HG03066 (cell line): ENCODE measurements around the gene DDOST.

Experiments used
- ATAC-seq: cut with Tn5 transposase; IDR thresholded peaks from one replicate; pipeline ENCODE4 v1.9.1; 2021; ENCODE audit warnings: low read depth; ENCODE audit not compliant: unreplicated experiment

The DDOST gene

GRCh38 chr1:20663365-20663764 lies 2.2 kb upstream of the DDOST start:
- no peak for ATAC-seq

- ATAC-seq, result no peak
Observed at GRCh38 chr1:20662110-20662475, 924 bp upstream of the DDOST start.

- ATAC-seq, result no peak
Observed at GRCh38 chr1:20660847-20661206, 342 bp downstream of the DDOST start.

GRCh38 chr1:20660363-20660762 lies 806 bp downstream of the DDOST start:
- no peak for ATAC-seq

GRCh38 chr1:20658166-20658915 lies 2.8 kb downstream of the DDOST start:
- no peak for ATAC-seq

GRCh38 chr1:20657024-20657423 lies 4.1 kb downstream of the DDOST start:
- no peak for ATAC-seq

GRCh38 chr1:20654104-20654690 lies 7.0 kb downstream of the DDOST start:
- no peak for ATAC-seq

GRCh38 chr1:20652300-20652699 lies 8.9 kb downstream of the DDOST start:
- no peak for ATAC-seq

- ATAC-seq, result no peak
Observed at GRCh38 chr1:20648946-20649345, 12.2 kb downstream of the DDOST start.

- no peak for ATAC-seq
Observed at GRCh38 chr1:20648438-20648837, 12.7 kb downstream of the DDOST start.

- no peak for ATAC-seq
Observed at GRCh38 chr1:20645414-20645813, 15.8 kb downstream of the DDOST start.

GRCh38 chr1:20644416-20644815 lies 16.8 kb downstream of the DDOST start:
- ATAC-seq, result no peak

- ATAC-seq, result no peak
Observed at GRCh38 chr1:20643080-20643479, 18.1 kb downstream of the DDOST start.

GRCh38 chr1:20641975-20642374 lies 19.2 kb downstream of the DDOST start:
- no peak for ATAC-seq

- ATAC-seq, result no peak
Observed at GRCh38 chr1:20640183-20640597, 21.0 kb downstream of the DDOST start.

- no peak for ATAC-seq
Observed at GRCh38 chr1:20636785-20637347, 24.3 kb downstream of the DDOST start.

GRCh38 chr1:20634594-20635084 lies 26.5 kb downstream of the DDOST start:
- ATAC-seq, result no peak

- no peak for ATAC-seq
Observed at GRCh38 chr1:20634065-20634593, 27.0 kb downstream of the DDOST start.

GRCh38 chr1:20633190-20634064 lies 27.7 kb downstream of the DDOST start, which contains the start of gene PINK1:
PINK1 (plus strand) TSS chr1:20633458; CDS start chr1:20633549, 91 bp downstream.
- ATAC-seq, result peak; percentile 64

- ATAC-seq, result no peak
Observed at GRCh38 chr1:20632386-20632785, 28.8 kb downstream of the DDOST start.

GRCh38 chr1:20630729-20631128 lies 30.4 kb downstream of the DDOST start:
- ATAC-seq, result no peak
